PC-9 (cell line): ENCODE data around the gene RBM15B. TPM values are rescaled to one million over a fixed set of nuclear protein-coding genes. Genes with fewer than 3 reads are reported as not detected.

Experiments used
- BruUV-seq: library from RNA; stranded (reverse); fragments of 400-500 nt; replicated peaks from 2 replicates; lab custom pipeline; 2021; lab: Mats Ljungman, UMichigan
- CTCF ChIA-PET: fragments of 300-600 bp; sonication (Branson Sonifier 250); formaldehyde crosslinking; loops from one replicate; lab custom pipeline; 2022; ENCODE audit warnings: antibody characterized with exemption; lab: Charles Lee
- POLR2A ChIA-PET: fragments of 300-600 bp; sonication (Branson Sonifier 250); formaldehyde crosslinking; loops from one replicate; lab custom pipeline; 2022; ENCODE audit warnings: antibody characterized with exemption; ENCODE audit not compliant: unreplicated experiment; lab: Charles Lee
- DNase-seq, 2 experiments: peaks; one replicate each; pipeline versions ENCODE4 v3.0.0 to v3.0.0-alpha.2; 2015 to 2022; ENCODE audit warnings: mixed read lengths in 1 of 2
- H2AFZ ChIP-seq: fragments of 200-600 bp; sonication (generic); 2 replicates; pipeline ENCODE4 v1.8.1; 2017; ENCODE audit warnings: antibody characterized with exemption
- H3F3A ChIP-seq: fragments of 200-600 bp; sonication (generic); 2 replicates; pipeline ENCODE4 v1.8.1; 2017; ENCODE audit warnings: antibody characterized with exemption, mild to moderate bottlenecking, low read depth; ENCODE audit not compliant: insufficient read depth
- H3K27ac ChIP-seq: fragments of 200-600 bp; sonication (generic); 2 replicates; pipeline ENCODE4 v1.6.1; 2016; ENCODE audit warnings: mixed run types
- H3K27me3 ChIP-seq: fragments of 200-600 bp; sonication (generic); 2 replicates; pipeline ENCODE4 v1.6.1; 2016; ENCODE audit warnings: low read depth, mixed run types; ENCODE audit not compliant: insufficient read depth
- H3K36me3 ChIP-seq: fragments of 200-600 bp; sonication (generic); 2 replicates; pipeline ENCODE4 v1.6.1; 2016; ENCODE audit warnings: low read depth, mixed run types
- H3K4me1 ChIP-seq: fragments of 200-600 bp; sonication (generic); replicated peaks from 2 replicates; pipeline ENCODE4 v1.6.1; 2016; ENCODE audit warnings: mixed run types; ENCODE audit not compliant: insufficient read depth
- H3K4me2 ChIP-seq: fragments of 200-600 bp; sonication (generic); 2 replicates; pipeline ENCODE4 v1.6.1; 2017; ENCODE audit warnings: mixed run types
- H3K4me3 ChIP-seq: fragments of 200-600 bp; sonication (generic); 2 replicates; pipeline ENCODE4 v1.6.1; 2016; ENCODE audit warnings: mixed run types
- H3K79me2 ChIP-seq: fragments of 200-600 bp; sonication (generic); 2 replicates; pipeline ENCODE4 v1.6.1; 2017; ENCODE audit warnings: low read depth, mixed run types
- H3K9me2 ChIP-seq: fragments of 200-600 bp; sonication (generic); 2 replicates; pipeline ENCODE4 v1.8.1; 2017; ENCODE audit warnings: mild to moderate bottlenecking; ENCODE audit not compliant: insufficient read depth
- H3K9me3 ChIP-seq: fragments of 200-600 bp; sonication (generic); 2 replicates; pipeline ENCODE4 v1.8.1; 2016; ENCODE audit warnings: low read depth; ENCODE audit not compliant: insufficient read depth
- H4K20me1 ChIP-seq: fragments of 200-600 bp; sonication (generic); 2 replicates; pipeline ENCODE4 v1.8.1; 2017; ENCODE audit not compliant: insufficient read depth
- EZH2 ChIP-seq: fragments of 200-600 bp; sonication (generic); IDR thresholded peaks from 2 replicates; pipeline ENCODE4 v1.8.0; 2017; ENCODE audit warnings: antibody characterized with exemption, low read depth
- intact Hi-C: fragments of 100-400 bp; cut with micrococcal nuclease; formaldehyde crosslinking; loops from one replicate; pipeline ENCODE4 v1.10.0; 2022; ENCODE audit not compliant: unreplicated experiment
- total RNA-seq: library from RNA; stranded (reverse); gene quantifications from 2 replicates; pipeline ENCODE4 v1.2.3, GENCODE V29; 2021
- TF ChIP-seq, protein P1 (sequence below): fragments of 200-600 bp; sonication (generic); conservative IDR thresholded peaks from 2 replicates; pipeline ENCODE4 v1.6.1; 2017; ENCODE audit warnings: mixed run types, antibody characterized with exemption, mild to moderate bottlenecking, moderate library complexity

Gene RBM15B
- total RNA-seq, 1 experiment from 2014 or later = 29.4 TPM

DNA sequence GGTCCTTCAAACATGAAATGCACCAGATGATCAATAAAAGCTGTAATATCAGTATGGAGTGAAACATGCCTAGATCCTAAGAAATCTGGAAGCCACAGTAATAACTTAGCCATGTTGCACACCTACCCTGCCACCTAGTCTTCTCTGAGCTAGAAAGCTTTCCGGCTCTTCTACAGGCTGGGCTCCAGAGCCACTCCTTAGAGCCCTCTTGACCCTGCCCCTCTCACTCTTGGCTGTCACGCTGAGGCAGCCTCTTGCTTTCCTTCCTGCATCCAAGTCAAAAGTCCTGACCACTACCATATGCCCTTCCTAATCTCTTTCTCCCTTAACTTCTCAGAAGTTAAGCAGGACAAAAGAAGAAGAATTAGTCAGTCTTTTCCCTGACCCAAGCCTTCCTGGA lies 17.7 kb downstream of the RBM15B start:
- no peak for DNase-seq
- H3K4me2 ChIP-seq = no peak overlapping the region
- no peak for TF ChIP-seq EZH2
- TF ChIP-seq, protein P1, sequence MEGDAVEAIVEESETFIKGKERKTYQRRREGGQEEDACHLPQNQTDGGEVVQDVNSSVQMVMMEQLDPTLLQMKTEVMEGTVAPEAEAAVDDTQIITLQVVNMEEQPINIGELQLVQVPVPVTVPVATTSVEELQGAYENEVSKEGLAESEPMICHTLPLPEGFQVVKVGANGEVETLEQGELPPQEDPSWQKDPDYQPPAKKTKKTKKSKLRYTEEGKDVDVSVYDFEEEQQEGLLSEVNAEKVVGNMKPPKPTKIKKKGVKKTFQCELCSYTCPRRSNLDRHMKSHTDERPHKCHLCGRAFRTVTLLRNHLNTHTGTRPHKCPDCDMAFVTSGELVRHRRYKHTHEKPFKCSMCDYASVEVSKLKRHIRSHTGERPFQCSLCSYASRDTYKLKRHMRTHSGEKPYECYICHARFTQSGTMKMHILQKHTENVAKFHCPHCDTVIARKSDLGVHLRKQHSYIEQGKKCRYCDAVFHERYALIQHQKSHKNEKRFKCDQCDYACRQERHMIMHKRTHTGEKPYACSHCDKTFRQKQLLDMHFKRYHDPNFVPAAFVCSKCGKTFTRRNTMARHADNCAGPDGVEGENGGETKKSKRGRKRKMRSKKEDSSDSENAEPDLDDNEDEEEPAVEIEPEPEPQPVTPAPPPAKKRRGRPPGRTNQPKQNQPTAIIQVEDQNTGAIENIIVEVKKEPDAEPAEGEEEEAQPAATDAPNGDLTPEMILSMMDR = no peak
- no peaks in the 10 kb centered on the region for H4K20me1 ChIP-seq
- no peaks in the 10 kb centered on the region for H3K9me2 ChIP-seq
- H3K36me3 ChIP-seq = peaks cover 11% of the 10 kb centered on the region; the same call in 1 of the 2 replicates
- no peaks in the 10 kb centered on the region for H3K79me2 ChIP-seq
- H3K27me3 ChIP-seq = no peaks in the 10 kb centered on the region
- intact Hi-C loops = no loop called here
- H2AFZ ChIP-seq = no peak overlapping the region
- no peak overlapping the region for H3K27ac ChIP-seq
- BruUV-seq = no TSS peak
- no peaks in the 10 kb centered on the region for H3F3A ChIP-seq
- ChIA-PET POLR2A (no interaction called here), CTCF (no interaction called here)
- no peaks in the 10 kb centered on the region for H3K9me3 ChIP-seq
- H3K4me1 ChIP-seq = no peaks in the 10 kb centered on the region
- no peak overlapping the region for H3K4me3 ChIP-seq

DNA sequence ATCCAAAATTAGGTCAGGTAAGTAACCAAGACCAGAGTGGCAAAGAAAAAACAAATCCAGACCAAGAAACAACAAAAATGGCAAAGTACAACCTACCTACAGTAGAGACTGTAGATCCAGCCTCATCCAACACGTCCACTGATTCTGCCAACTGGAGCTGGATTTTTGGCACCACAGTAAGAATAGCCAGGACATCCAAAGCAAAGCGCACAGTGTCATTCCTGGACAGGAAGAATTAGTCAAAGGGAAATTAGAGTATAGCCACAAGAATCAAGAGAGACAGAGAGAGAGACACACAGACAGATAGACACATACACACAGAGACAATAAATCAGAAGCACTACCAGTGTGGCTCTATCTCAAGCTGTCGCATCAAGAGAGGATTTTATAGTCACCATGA lies 31.1 kb downstream of the RBM15B start:
- Histone ChIP-seq H3K79me2 (no peaks in the 10 kb centered on the region), H3K4me2 (no peak overlapping the region), H3K27ac (no peak overlapping the region), H3K4me3 (no peak overlapping the region), H4K20me1 (no peaks in the 10 kb centered on the region; the same call in 1 of the 2 replicates), H3F3A (no peaks in the 10 kb centered on the region), H2AFZ (no peak overlapping the region), H3K27me3 (no peaks in the 10 kb centered on the region), H3K9me2 (no peaks in the 10 kb centered on the region), H3K36me3 (no peaks in the 10 kb centered on the region; the same call in 1 of the 2 replicates), H3K9me3 (no peaks in the 10 kb centered on the region), H3K4me1 (no peaks in the 10 kb centered on the region)
- DNase-seq = no peak
- ChIA-PET POLR2A (interaction anchor here (0.6 kb wide), 1 partner anchor 743 kb away, joined by 3 read pairs; no protein-coding TSS in a partner anchor), CTCF (interaction anchor here (0.6 kb wide), 1 partner anchor 182 kb away, joined by 4 read pairs; no protein-coding TSS in a partner anchor)
- intact Hi-C loops = loop anchor here (10.0 kb wide), 1 partner anchor 53 kb away; no protein-coding TSS in a partner anchor
- no TSS peak for BruUV-seq
- no peak for TF ChIP-seq EZH2
- TF ChIP-seq, protein P1 = no peak

DNA sequence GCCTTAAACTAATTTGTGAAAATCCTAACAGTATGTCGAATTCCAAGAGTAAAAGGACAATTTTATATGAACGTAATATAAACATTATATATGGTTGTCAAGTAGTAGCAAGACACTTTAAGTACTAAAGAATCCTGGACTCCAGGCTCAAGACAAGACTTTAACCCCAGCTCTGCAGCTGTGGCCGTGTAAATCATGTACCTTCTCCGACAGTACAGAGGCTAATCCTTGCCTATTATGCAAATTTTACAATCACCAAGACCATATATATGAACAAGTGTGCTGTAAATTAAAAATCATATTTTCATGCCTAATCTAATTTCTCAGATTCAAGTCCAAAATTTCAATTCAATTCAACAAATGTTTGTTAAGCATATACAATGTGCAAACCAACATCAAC lies 35.8 kb downstream of the RBM15B start:
- DNase-seq = no peak
- Histone ChIP-seq H2AFZ (no peak overlapping the region), H4K20me1 (no peaks in the 10 kb centered on the region; the same call in 1 of the 2 replicates), H3F3A (no peaks in the 10 kb centered on the region), H3K9me3 (no peaks in the 10 kb centered on the region), H3K4me2 (no peak overlapping the region), H3K27ac (no peak overlapping the region), H3K4me1 (no peaks in the 10 kb centered on the region), H3K27me3 (no peaks in the 10 kb centered on the region), H3K9me2 (no peaks in the 10 kb centered on the region), H3K79me2 (no peaks in the 10 kb centered on the region), H3K4me3 (no peak overlapping the region), H3K36me3 (peaks cover 9% of the 10 kb centered on the region; the same call in 1 of the 2 replicates)
- intact Hi-C loops = loop anchor here (10.0 kb wide), 1 partner anchor 48 kb away; no protein-coding TSS in a partner anchor
- BruUV-seq = no TSS peak
- CTCF ChIA-PET = no interaction called here
- no peak for TF ChIP-seq EZH2
- TF ChIP-seq, protein P1 = no peak
- POLR2A ChIA-PET = interaction anchor here (0.6 kb wide), 1 partner anchor 810 kb away, joined by 4 read pairs; no protein-coding TSS in a partner anchor
